Middle frontal gyrus (tissue), 1 donor: ENCODE results near the gene PRPF40B.

Experiments used
- DNase-seq: peaks from one replicate; pipeline ENCODE4 v3.0.0-alpha.2; 2015; ENCODE audit warnings: low spot score; ENCODE audit errors: extremely low spot score

PRPF40B gene

GRCh38 chr12:49635656-49636055, 12.3 kb downstream of the PRPF40B start:
- no peak for DNase-seq

GRCh38 chr12:49636574-49636973, 13.2 kb downstream of the PRPF40B start:
- DNase-seq, result no peak

GRCh38 chr12:49636979-49637755, 13.8 kb downstream of the PRPF40B start:
- DNase-seq, result peak; percentile 56

- no peak for DNase-seq
Measured at GRCh38 chr12:49641748-49642369, 18.5 kb downstream of the PRPF40B start.

- no peak for DNase-seq
Measured at GRCh38 chr12:49642370-49642802, 19.0 kb downstream of the PRPF40B start.

GRCh38 chr12:49643135-49643534, 19.8 kb downstream of the PRPF40B start:
- no peak for DNase-seq

GRCh38 chr12:49643961-49644619, 20.7 kb downstream of the PRPF40B start:
- DNase-seq, result no peak

GRCh38 chr12:49644620-49644994, 21.2 kb downstream of the PRPF40B start:
- DNase-seq, result peak; percentile 56

GRCh38 chr12:49645146-49646039, 22.0 kb downstream of the PRPF40B start:
- DNase-seq, result no peak

- DNase-seq, result no peak
Measured at GRCh38 chr12:49646331-49646830, 23.0 kb downstream of the PRPF40B start.

- DNase-seq, result no peak
Measured at GRCh38 chr12:49646871-49647654, 23.7 kb downstream of the PRPF40B start.

GRCh38 chr12:49647827-49648711, 24.7 kb downstream of the PRPF40B start:
- no peak for DNase-seq

GRCh38 chr12:49648712-49649003, 25.3 kb downstream of the PRPF40B start:
- no peak for DNase-seq

GRCh38 chr12:49649445-49649844, 26.1 kb downstream of the PRPF40B start:
- DNase-seq, result no peak

- DNase-seq, result no peak
Measured at GRCh38 chr12:49649892-49650291, 26.5 kb downstream of the PRPF40B start.

GRCh38 chr12:49651855-49652254, 28.5 kb downstream of the PRPF40B start:
- no peak for DNase-seq

- no peak for DNase-seq
Measured at GRCh38 chr12:49652921-49653520, 29.7 kb downstream of the PRPF40B start.

- DNase-seq, result no peak
Measured at GRCh38 chr12:49654715-49655114, 31.4 kb downstream of the PRPF40B start.

- no peak for DNase-seq
Measured at GRCh38 chr12:49655595-49656236, 32.4 kb downstream of the PRPF40B start.
